Inflammatory macrophage treated with lipopolysaccharide for 4 hours (primary cell): Measurements from ENCODE around the gene CWC27.
A peak's percentile ranks its signal among the peaks of the same experiment; 100 is the strongest.

ENCODE experiments used
- DNase-seq: peaks from one replicate; pipeline ENCODE4 v3.0.0-alpha.2; 2020

Gene CWC27

GRCh38 chr5:64768358-64769312 is at the start of gene CWC27, which contains the start of gene SREK1IP1:
TSS of gene CWC27 (plus strand) at chr5:64768930. CDS start at chr5:64769147, 217 bp downstream.
TSS of gene SREK1IP1 (minus strand) at chr5:64768691. CDS start at chr5:64768517, 174 bp downstream.
- DNase-seq: peak; percentile 89

GRCh38 chr5:64722588-64722987 is 46.1 kb upstream of the CWC27 start:
- DNase-seq: no peak

- no peak for DNase-seq
These were observed 41.6 kb upstream of the CWC27 start for GRCh38 chr5:64727150-64727549.

- no peak for DNase-seq
These were observed 26.3 kb upstream of the CWC27 start for GRCh38 chr5:64742411-64742810.

- no peak for DNase-seq
These were observed 25.9 kb upstream of the CWC27 start for GRCh38 chr5:64742821-64743220.

DNA sequence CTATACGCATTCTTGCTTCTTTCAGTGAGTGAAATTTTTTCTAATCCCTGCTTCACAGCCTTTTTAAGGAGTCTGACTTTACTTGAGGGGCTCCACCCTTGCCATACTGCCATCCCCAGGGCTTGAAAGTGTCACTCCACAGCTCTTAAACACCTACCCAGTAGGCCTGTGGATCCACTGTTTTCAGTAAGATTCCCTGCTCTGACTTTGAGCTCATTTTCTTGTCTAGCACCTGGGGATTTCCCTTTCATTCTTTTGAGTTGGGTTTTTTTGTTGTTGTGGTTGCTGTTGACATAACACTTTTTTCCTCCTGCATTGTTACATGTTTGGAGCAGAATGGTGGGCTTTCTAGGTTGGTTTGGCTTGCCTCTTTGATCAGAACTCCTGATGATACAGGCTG is 23.8 kb upstream of the CWC27 start:
- no peak for DNase-seq

- no peak for DNase-seq
These were observed 22.3 kb upstream of the CWC27 start for GRCh38 chr5:64746446-64746845.

- DNase-seq: no peak
These were observed 19.3 kb upstream of the CWC27 start for GRCh38 chr5:64749385-64749784.

GRCh38 chr5:64754066-64754465 is 14.7 kb upstream of the CWC27 start:
- no peak for DNase-seq

DNA sequence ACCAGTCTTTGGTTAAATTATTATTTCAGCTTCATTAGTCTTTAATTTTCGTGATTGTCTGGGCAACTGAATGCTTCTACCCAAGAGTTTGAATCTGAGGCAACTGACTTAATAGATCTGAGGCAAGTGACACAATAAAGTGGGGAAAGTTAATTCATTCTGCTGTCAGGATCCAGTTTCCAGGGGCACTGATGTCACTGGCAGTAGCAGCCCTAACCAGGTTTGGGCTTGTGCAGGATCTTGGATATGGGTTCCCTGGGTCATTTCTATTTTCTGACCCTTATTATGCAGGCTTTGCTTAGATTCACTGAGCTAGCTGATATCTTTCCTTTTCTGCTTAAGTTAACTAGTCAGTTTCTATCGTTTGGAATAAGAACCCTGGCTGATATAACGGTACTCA is 9.8 kb upstream of the CWC27 start:
- DNase-seq: no peak

DNA sequence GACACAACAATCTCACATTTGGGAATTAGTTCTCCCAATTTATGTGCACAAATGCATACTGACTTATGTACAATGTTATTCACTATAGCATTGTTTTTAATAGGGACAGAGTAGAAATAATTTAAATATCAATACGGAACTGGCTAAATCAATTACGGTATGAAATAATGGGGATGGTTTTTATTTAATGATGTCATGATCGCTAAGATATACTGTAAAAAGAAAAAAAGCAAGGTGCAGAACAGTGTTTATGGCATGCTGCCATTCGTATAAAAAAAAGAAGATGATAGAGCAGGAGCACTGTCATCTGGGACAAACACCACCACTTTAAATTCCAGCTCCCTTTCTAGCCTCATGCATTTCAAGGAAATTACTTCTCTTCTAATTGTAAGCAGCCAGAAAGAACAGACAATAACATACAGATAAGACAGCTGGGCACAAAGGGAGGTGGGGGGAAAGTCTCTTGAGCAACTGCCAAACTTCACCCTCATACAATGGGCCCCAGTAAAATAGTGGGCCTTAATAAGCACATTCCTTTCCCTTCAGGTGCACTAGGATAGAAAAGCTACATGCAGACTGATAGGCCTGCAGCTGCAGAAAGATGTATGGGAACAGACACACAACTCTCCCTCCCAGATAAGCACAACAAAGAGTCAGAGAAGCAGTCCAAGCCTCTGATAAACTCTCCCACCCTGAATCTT is 8.6 kb upstream of the CWC27 start:
- no peak for DNase-seq

GRCh38 chr5:64763948-64764503 is 4.7 kb upstream of the CWC27 start:
- no peak for DNase-seq

DNA sequence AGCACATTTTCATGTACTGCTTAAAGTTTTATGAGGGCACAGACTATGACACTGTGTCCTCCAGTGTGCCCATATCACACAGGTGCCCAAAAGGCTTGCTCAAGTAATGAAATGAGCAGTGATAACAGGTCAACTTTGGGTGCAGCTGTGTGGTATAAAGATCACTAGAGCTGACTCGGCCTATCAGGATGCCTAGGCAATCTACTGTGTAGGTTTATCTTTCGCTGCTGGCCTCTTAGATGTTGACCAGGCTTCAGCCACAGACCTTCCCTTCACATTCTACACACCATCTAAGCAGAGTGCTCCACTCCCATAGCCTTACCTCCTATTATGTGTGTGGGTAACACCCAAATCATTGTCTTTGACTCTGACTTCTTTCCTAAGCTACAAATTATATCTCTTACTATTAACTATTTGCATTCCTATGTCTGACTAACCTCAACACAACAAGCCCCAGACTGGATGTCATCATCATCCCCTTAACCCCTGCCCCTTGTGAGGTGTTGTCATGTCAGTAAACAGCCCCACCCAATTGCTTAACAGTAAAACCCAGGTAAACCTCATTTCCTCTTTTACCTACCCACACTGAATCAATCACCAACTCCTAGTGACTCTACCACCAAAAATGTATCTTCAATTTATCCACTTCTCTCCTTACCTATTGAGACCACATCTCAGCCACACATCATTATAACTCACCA is 2.8 kb upstream of the CWC27 start:
- no peak for DNase-seq

DNA sequence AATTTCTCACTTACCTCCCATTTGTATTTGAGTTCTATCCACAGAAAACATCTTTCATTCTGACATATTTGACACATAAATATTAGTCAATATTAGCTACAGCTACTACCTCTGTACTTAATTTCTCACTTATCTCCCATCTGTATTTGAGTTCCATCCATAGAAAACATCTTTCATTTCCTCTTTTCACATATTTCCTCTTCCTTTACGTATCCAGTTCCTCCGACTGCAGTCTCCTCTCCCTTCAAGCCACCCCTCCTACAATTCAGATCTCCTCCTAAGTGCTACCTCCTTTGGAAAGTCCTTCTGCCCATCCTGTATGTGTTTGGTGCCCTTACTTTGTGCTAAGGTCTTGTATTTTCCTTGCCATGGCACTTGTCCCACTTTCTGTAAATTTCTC is 1.8 kb upstream of the CWC27 start:
- DNase-seq: peak; percentile 32

DNA sequence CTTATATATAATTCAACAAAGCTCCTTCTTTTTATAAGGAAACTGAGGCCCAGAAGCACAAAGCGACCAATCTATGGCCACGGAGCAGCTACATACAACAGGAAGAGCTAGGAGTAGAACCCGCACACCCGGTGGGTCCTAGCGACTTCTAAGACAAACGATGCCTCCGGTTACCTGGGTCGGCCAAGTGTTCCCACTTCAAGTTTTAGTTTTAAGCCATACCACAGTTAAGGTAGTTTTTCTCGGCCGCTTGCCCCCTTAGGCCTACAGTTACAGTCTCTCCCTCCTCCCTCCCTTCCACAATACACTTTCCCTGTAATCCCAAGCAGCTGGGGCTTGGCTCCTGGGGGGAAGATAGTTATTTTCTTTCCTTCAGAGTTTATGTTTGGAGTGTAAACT is 772 bp upstream of the CWC27 start:
- DNase-seq: peak; percentile 3

DNA sequence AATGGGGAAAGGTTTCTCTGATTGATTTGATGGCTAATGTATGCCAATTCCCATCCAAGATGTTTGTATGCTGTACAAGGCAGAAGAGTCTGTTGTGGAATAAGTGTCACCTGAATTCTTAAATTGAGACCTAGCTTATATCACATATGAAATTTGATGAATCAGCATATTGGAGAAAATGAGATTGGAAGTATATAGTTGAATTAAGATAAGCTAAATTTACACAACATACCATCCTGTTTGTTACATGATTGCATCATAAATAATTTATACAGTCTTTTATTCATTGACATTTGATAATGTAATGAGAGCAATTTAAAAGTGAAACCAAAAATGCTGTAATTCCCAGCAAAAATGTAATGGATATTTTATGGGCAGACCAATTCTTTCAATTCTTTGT is 1.1 kb downstream of the CWC27 start:
- no peak for DNase-seq

GRCh38 chr5:64771736-64772135 is 3.0 kb downstream of the CWC27 start:
- no peak for DNase-seq

GRCh38 chr5:64773533-64773932 is 4.8 kb downstream of the CWC27 start:
- DNase-seq: no peak

- peak; percentile 74 for DNase-seq
These were observed 6.6 kb downstream of the CWC27 start for GRCh38 chr5:64775291-64775690.

- DNase-seq: peak; percentile 81
These were observed 15.8 kb downstream of the CWC27 start for GRCh38 chr5:64784451-64785025.

- DNase-seq: peak; percentile 61
These were observed 17.6 kb downstream of the CWC27 start for GRCh38 chr5:64786372-64786771.

- no peak for DNase-seq
These were observed 19.4 kb downstream of the CWC27 start for GRCh38 chr5:64788156-64788555.

DNA sequence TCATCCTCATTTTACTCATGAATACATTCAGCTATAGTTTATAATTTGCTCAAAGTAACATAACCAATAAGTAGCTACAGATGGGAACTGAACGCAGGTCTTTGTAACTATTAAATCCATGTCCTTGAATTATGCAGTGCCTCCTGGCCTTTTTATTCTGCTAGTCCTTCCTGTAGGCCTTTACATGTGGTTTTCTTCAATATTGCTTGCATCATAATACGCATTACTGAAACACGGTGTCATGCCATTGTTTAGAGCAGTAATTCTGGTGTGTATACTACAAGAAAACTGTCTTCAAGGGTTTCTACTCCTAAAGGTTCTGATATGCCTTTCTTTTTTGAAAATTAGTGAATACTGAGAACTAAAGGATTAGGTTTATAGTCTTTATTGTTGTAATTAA is 20.7 kb downstream of the CWC27 start:
- DNase-seq: no peak
